ENCODE measurements around the gene MAGI2.
"Not testable (repeated sequence)": the region's sequence is repeated elsewhere in the genome, so short reads cannot be mapped to it uniquely, and the experiment has no call there.

The MAGI2 gene

GRCh38 chr7:78355834-78356233 is 1097.6 kb downstream of the MAGI2 start:
- no peak for DNase-seq (ENCODE audit: low read depth)

- no peak for DNase-seq (ENCODE audit: low read depth)
Observed at GRCh38 chr7:78350926-78351325, 1102.5 kb downstream of the MAGI2 start.

GRCh38 chr7:78350391-78350790 is 1103.1 kb downstream of the MAGI2 start:
- no peak for DNase-seq (ENCODE audit: low read depth)

- DNase-seq (ENCODE audit: low read depth) = no peak
Observed at GRCh38 chr7:78346827-78347226, 1106.6 kb downstream of the MAGI2 start.

GRCh38 chr7:78345979-78346378 is 1107.5 kb downstream of the MAGI2 start:
- no peak for DNase-seq (ENCODE audit: low read depth)

GRCh38 chr7:78345293-78345911 is 1108.1 kb downstream of the MAGI2 start:
- DNase-seq (ENCODE audit: low read depth) = no peak

- DNase-seq (ENCODE audit: low read depth) = no peak
Observed at GRCh38 chr7:78334426-78334825, 1119.0 kb downstream of the MAGI2 start.

GRCh38 chr7:78333530-78334425 is 1119.7 kb downstream of the MAGI2 start:
- no peak for DNase-seq (ENCODE audit: low read depth)

GRCh38 chr7:78329001-78329655 is 1124.3 kb downstream of the MAGI2 start:
- no peak for DNase-seq (ENCODE audit: low read depth)

GRCh38 chr7:78327718-78328117 is 1125.7 kb downstream of the MAGI2 start:
- DNase-seq (ENCODE audit: low read depth) = no peak

- DNase-seq (ENCODE audit: low read depth) = no peak
Observed at GRCh38 chr7:78326876-78327275, 1126.6 kb downstream of the MAGI2 start.

GRCh38 chr7:78326189-78326588 is 1127.3 kb downstream of the MAGI2 start:
- DNase-seq (ENCODE audit: low read depth) = no peak

- no peak for DNase-seq (ENCODE audit: low read depth)
Observed at GRCh38 chr7:78323118-78323517, 1130.3 kb downstream of the MAGI2 start.

- not testable (repeated sequence) for DNase-seq (ENCODE audit: low read depth)
Observed at GRCh38 chr7:78322231-78322630, 1131.2 kb downstream of the MAGI2 start.

- no peak for DNase-seq (ENCODE audit: low read depth)
Observed at GRCh38 chr7:78317371-78317770, 1136.1 kb downstream of the MAGI2 start.

GRCh38 chr7:78316110-78316509 is 1137.4 kb downstream of the MAGI2 start:
- no peak for DNase-seq (ENCODE audit: low read depth)

- DNase-seq (ENCODE audit: low read depth) = no peak
Observed at GRCh38 chr7:78315119-78315518, 1138.3 kb downstream of the MAGI2 start.

- DNase-seq (ENCODE audit: low read depth) = no peak
Observed at GRCh38 chr7:78311181-78311580, 1142.3 kb downstream of the MAGI2 start.

- DNase-seq (ENCODE audit: low read depth) = no peak
Observed at GRCh38 chr7:78307892-78308291, 1145.6 kb downstream of the MAGI2 start.

GRCh38 chr7:78306634-78307033 is 1146.8 kb downstream of the MAGI2 start:
- no peak for DNase-seq (ENCODE audit: low read depth)

GRCh38 chr7:78301407-78301806 is 1152.1 kb downstream of the MAGI2 start:
- DNase-seq (ENCODE audit: low read depth) = no peak

GRCh38 chr7:78299088-78299487 is 1154.4 kb downstream of the MAGI2 start:
- DNase-seq (ENCODE audit: low read depth) = no peak
